ENCODE results near the gene PREP.
"Not testable (repeated sequence)": the region's sequence is repeated elsewhere in the genome, so short reads cannot be mapped to it uniquely, and the experiment has no call there.

PREP gene

GRCh38 chr6:105263685-105264610 lies 138.9 kb downstream of the PREP start:
- no peak for DNase-seq (ENCODE audit: low read depth)

- DNase-seq (ENCODE audit: low read depth) = no peak
Observed at GRCh38 chr6:105259913-105260889, 142.7 kb downstream of the PREP start.

- DNase-seq (ENCODE audit: low read depth) = no peak
Observed at GRCh38 chr6:105258816-105259215, 144.1 kb downstream of the PREP start.

- DNase-seq (ENCODE audit: low read depth) = no peak
Observed at GRCh38 chr6:105257340-105257739, 145.5 kb downstream of the PREP start.

- DNase-seq (ENCODE audit: low read depth) = no peak
Observed at GRCh38 chr6:105256619-105257018, 146.3 kb downstream of the PREP start.

GRCh38 chr6:105253787-105254186 lies 149.1 kb downstream of the PREP start:
- no peak for DNase-seq (ENCODE audit: low read depth)

GRCh38 chr6:105251689-105252088 lies 151.2 kb downstream of the PREP start:
- no peak for DNase-seq (ENCODE audit: low read depth)

- no peak for DNase-seq (ENCODE audit: low read depth)
Observed at GRCh38 chr6:105250533-105250932, 152.3 kb downstream of the PREP start.

GRCh38 chr6:105243487-105243886 lies 159.4 kb downstream of the PREP start:
- DNase-seq (ENCODE audit: low read depth) = no peak

- DNase-seq (ENCODE audit: low read depth) = no peak
Observed at GRCh38 chr6:105235155-105235554, 167.7 kb downstream of the PREP start.

GRCh38 chr6:105231771-105232170 lies 171.1 kb downstream of the PREP start:
- DNase-seq (ENCODE audit: low read depth) = not testable (repeated sequence)

All from activated T-helper 1 cell treated with Interleukin-2 at 50 U/mL for 16 hours (primary cell).